Inferior parietal cortex (tissue), 1 donor: ENCODE results near the gene BEND3.
A peak's percentile ranks its signal among the peaks of the same experiment; 100 is the strongest.

ENCODE experiments used
- DNase-seq: peaks from one replicate; pipeline ENCODE4 v3.0.0-alpha.2; 2016; ENCODE audit errors: extremely low spot score

BEND3 gene

DNA sequence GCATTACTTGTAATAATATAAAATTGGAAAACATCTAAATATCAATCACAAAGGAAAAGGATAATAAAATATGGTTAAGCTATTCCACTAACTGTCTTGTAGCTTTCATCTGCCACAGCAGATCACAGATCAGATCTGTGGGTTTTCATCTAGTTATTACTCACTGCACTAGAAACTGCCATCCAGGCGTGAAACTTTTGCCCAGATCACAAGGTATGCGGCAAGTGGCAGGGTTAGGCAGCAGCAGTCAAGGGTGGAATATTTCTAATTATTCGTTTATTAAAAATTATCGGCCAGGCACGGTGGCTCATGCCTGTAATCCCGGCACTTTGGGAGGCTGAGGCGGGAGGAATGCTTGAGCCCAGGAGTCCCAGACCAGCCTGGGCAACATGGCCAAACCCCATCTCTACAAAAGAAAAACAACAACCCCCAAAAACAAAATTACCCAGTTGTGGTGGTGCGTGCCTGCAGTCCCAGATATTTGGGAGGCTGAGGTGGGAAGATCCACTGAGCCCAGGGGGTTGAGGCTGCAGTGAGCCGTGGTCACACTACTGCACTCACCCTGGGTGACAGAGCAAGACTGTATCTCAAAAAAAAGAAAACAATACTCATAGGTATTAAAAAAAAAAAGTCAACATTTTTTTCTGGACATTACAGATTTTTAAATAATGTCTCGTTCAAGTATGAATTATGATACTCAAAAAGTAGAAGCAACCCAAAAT is 32.1 kb downstream of the BEND3 start:
- no peak for DNase-seq

DNA sequence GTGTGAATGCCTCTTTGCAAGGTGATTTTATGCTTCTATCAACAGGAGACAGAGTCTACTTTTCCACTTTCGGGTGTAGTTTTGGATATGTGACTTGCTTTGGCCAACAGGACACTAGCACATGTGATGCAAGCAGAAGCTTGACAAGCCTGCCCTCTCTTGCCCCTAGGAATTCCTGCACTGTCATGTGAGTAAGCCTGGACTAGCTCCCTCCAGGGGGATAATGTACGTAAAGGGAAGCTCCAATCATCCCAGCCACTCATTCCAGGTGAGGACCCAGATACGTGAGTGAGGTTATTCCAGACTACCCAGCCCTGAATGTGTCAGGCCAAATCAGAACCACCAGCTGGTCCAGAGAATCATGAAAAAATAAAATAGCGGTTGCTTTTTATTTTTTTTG is 33.3 kb downstream of the BEND3 start:
- DNase-seq: no peak

DNA sequence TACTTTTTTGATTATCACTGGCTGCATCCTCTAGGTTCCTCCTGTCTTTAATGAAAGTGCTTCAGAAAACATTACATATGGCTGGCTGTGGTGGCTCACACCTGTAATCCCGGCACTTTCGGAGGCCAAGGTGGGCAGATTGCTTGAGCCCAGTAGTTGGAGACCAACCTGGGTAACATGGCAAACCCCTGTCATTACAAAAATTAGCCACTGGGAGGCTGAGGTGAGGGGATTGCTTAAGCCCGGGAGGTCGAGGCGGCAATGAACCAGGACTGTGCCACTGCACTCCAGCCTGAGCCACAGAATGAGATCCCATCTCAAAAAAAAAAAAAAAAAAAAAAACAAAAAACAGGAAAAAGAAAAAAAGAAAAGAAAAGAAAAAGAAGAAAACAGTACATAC is 35.3 kb downstream of the BEND3 start:
- DNase-seq: no peak

DNA sequence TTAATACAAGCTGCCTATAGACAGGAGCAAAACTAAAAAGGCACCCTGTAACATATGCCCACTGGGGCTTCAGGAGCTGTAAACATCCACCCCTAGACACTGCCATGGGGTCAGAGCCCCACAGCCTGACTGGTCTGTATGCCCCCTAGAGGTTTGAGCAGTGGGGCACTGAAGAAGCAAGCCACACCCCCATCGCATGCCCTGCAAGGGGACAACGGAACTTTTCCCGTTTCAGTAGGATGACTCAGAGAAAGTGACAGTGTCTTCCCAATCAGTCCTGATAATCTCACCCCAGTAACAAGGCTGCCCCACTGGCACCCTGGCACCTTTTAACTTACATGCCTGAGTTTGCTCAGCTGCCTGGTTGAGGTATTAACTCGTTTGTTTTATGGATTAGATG is 35.9 kb downstream of the BEND3 start:
- DNase-seq: no peak

DNA sequence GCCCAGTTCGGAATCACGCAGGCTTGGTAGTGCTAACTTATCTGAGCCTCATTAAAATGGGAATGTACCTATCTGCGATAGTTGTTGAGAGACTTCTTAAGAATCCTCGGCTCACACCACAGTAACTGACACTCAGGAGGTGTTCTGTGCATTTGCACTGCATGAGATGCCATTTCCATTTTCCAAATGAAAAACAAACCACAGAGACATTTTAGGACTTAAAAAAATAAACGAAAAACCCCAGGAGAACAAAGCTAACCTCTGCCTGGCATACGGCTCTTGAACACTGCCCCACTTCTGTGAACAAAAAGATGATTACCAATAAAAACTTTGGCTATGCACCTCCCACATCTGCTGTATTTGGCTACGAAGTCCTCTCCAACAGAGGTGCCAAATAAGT is 37.6 kb downstream of the BEND3 start:
- no peak for DNase-seq

DNA sequence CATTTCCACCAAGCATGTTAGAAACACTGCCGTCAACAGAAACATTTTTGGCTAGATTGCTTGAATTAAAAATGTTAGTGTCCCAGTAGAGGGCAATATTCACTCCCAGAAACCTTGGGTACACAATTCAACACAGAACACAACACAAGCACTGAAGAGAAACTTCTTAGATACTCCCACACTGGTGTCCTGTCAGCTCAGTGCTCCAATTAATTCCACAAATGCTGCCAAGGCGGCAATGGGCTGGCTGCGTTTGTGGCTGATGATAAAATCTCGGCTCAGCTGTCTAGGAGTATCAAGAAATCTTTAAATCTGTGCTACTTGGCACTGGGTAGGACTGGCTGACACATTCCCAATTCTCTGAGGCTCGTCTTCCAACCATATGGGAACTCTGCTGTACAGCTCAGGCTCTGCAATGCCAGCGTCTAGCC is 39.3 kb downstream of the BEND3 start:
- DNase-seq: peak; percentile 62

DNA sequence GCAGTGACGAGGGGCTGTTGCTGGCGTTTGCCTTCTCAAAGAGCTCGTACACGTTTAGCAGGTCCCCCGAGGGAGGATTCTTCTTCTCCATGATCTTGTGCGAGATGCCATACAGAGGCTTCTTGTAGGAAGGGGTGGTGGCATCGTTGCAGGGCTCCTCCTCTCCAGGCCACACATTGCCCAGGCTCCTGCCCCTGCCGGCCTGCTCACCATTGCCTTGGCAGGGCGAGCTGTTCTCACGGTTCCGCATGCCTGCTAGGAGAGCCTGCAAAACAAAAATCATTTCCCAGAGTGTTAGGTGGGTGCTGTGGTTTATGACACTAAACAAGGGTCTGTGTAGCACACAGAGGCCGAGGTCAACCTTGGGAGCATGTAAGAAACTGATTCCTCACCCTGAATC is 44.6 kb downstream of the BEND3 start:
- DNase-seq: no peak

DNA sequence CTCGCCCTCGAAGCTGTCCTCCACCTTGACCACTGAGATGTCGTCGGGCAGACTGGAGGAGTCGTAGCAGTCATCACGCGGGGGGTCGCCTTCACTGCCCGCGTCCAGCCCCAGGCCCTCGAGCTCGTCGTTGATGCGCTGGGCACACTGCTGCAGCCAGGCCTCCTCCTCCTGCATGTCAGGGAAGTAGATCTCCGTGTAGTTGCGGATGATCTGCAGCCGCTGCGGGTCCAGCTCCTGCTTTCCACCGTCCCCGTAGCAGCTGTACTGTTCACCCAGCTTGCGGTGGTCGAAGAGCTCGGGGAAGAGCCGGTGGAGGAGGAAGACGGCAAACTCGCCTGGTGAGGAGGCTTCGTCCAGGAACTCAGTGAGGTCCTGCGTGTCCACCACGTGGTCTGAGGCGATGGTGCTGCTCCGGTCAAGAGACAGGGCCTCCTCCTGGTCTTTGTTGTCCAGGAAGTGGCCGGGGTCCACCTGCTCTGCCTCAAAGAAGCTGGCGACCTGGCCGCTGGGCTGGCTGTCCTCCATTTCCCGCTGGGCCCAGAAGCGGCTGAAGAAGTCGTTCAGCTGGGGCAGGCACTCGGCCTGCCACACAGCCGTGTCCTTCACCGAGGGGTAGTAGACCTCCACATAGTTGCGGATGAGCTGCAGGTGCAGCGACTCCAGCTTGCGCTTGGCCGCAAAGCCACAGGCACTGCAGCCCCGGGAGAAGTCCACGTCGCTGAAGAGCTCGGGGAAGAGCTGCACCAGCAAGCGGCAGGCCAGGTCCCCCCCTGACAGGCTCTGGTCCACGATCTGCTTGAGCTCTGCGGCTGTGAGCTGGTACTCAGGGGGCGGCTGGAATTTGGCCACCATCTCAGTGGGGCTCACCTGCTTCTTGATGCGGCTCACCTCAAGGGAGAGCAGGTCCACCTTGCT is 45.4 kb downstream of the BEND3 start:
- DNase-seq: no peak

DNA sequence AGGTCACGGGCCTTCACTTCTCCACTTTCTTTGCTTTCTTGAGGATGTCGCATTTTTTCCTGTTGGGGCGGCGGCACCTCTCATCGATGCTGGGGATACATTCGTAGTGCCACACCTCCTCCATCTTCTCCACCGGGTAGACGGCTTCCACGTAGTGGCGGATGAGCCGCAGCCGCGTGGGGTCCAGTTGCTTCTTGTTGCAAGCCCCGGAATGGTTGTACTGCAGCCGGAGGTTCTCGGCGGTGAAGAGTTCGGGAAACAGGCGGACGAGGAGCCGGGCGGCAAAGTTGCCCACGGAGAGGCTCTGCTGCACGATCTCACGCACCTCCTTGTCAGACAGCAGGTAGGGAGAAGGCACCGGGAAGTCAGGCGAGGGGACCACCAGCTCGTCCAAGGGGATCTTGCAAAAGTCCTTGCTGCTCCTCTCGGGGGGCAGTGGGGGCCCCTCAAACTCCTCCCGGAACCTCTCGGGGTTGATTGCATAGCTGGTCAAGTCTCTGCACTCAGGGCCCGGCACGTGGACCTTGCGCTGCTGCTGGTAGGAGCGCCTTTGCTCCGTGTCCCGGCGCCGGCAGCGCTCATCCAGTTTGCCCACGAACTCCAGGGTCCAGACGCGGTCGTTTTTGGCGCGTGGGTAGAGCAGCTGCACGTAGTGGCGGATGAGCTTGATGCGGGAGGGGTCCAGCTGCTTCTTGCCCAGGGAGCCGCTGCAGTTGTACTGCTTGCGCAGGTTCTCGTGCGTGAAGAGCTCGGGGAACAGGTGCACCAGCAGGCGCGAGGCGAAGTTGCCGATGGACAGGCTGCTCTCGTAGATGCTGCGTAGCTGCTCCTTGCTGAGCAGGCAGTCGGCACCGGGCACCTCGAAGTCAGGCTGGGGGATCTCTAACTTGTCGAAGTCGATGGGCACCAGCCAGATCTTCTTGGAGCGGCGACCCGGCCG is 46.4 kb downstream of the BEND3 start:
- DNase-seq: no peak

DNA sequence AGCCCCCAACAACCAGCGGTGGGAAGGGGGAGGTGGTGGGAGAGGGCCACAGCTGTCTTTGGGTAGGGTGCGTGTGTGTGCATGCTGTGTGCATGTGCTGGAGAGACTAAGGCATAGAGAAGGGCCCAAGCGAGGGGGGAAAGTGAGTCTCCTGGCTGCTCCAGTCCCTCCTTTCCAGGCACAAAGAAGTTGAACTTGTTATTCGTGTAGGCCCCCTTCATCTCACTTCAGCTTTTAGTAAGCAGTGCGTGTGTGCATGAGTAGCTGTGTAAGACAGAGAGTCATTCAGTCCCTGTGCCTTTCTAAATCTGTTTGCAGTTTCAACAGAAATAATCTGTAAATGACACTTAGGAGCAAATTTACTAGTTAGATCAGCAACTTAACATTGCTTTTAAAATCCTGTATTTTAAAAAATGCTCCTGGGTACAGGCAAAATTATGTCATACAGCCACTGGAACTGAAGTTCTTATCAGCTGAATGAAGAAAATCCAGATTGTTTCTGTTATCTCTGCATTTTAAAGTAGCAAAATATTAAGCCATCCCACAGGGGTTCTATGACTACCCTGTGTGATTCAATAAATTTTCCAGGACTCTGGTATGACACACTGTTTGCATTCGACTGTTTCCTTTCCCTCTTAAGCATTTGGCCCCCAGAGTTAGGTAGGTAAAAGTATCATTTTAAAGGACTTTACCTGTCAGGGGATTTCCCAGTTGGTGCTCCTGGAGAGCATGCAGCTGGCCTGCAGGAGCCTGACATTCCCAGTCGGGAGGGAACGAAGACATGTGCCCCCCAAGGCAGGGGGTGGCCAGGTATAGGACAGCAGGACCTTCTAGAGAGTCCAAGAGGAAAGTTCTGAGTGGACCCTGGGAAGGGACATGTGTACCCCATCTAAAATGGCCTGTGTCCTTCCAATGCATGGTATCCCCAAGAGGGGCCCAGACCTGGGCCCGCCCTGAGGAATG is 48.3 kb downstream of the BEND3 start:
- DNase-seq: no peak

DNA sequence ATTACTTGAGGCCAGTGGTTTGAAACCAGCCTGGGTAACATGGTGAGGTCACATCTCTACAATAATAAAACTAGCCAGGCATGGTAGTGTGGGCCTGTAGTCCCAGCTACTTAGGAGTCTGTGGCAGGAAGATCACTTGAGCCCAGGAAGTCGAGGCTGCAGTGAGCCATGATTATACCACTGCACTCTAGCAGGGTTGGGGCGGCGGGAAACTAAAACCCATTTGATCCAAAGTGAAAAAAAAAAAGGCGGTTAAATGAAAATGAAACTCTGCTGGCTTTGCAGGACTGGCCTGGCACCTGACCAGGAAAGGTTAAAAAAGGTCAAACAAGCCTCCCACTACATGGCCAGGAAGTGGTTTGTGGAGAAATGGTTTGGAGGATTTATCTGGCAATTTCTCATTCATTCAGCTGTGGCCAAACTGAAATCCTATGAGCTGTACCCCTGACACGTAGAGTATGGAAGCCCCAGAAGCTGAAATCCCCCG is 50.7 kb downstream of the BEND3 start:
- DNase-seq: no peak

DNA sequence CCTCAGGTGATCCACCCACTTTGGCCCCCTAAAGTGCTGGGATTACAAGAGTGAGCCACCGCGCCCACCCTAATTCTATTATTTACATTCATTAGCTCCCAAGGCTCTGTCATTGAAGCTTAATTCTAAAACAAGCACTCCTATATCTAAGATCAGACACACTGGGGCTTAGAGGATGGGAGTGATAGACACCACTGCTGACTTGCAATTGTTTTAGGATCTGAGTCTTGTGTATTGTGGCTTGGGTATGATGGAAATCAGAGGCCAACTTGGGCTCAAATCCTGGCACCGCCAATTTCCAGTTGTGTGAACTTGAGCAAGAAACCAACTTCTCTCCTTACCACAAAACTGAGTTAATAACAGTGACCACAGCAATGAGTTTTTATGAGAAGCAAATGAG is 52.6 kb downstream of the BEND3 start:
- no peak for DNase-seq

DNA sequence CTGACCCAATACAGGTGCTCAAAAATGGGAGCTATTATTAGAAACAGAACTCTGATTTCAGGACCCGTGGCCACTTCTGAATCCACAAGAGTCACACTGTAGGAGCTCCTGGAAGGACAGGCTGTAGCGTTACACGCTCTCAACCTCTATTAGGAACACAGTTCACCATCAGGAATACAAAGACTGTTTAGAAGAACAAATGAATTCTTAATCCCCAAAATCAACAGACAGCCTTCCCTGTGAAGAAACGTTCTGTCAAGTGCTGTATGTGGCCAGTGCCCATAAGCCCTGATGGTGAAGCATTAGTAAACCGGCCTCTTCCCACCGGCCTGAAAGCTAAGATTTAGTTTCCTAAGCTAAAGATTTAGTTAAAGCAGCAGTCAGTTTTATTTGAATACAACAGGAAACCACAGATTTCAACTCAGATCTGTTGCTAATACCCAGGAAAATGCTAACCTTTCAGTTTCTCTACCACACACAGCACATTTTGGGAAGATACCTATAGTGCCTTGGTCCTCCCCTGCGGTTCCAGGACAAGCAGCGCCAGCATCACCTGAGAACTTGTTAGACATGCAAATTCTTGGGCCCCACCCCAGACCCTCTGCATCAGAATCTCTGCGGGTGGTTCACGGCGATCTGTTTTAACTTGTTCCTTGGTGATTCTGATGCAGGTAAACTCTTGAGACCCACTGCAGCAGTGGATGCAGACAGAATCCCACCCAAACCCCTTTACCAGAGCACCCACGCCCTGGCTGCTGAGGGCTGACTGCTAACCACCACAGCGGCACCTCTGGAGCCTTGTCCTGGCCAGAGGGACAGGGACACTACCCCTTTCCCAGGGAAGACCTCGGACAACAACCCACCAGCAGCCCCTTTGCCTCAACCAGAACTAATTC is 53.9 kb downstream of the BEND3 start:
- no peak for DNase-seq

DNA sequence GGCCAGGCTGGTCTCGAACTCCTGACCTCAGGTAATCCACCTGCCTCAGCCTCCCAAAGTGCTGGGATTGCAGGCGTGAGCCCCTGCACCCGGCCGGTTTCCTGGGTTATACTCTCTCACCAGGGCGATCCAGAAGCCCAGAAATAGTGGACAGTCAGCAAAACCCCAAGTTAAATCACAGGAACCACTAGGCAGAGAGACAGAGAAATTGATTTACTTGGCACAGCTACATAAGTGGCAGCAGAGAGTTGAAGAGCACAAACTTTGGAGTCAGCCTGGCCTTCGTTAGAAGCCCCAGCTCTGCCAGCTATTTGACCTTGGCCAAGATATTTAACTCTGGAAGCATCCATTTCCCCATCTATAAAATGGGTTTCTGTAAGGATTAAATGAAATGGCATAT is 54.6 kb downstream of the BEND3 start:
- DNase-seq: no peak

DNA sequence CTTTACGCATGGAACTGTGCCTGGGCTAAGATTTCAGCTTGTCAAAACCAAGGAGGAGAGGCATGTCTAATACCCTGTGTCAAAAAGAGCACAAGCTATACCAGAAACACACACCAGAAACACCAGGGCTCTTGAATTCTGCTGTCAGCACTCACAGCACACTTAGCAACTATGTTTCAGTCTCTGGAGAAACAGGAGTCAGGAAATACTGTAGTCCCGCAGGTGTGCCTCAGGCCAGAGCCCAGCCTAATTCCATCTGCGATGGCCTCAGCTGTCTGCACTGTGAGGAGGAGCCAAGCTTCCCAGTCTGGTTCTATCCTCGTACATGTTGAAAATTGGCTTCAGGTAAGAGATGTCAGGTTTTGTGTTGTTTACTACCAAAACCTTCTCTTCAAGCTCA is 55.7 kb downstream of the BEND3 start:
- no peak for DNase-seq

DNA sequence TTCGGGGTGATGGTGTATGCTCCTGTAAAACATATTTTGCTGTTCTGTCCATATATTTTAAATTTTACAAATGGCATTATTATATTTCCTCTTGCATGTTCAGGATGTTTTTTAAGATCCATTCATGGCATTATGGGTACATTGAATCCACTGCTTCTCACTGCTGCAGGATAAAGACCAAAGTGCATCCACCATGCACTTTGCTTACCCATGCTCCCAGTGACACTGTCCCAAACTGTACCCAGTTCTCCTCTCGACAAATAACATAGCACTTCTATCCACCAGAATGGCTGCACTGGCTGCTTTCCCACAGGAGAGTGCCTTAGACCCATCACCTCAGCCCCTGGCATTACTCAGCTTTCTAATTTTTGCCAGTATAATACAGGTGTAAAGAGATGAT is 57.6 kb downstream of the BEND3 start:
- DNase-seq: no peak

DNA sequence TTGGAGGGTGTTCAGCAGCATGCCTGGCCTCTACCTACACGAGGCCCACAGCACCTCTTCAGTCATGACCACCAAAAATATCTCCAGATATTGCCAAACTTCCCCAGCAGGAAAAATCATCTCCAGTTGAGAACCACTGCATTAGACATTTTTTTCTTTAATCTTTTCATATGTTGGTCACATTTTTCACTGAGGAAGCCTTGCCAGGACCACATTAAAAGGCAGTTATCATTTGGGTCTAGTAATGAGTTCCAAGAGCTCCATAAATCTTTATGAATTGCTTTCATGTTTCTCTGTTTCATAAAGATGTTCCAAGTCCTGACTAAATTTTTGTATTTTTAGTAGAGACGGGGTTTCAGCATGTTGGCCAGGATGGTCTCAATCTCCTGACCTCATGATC is 58.5 kb downstream of the BEND3 start:
- no peak for DNase-seq

DNA sequence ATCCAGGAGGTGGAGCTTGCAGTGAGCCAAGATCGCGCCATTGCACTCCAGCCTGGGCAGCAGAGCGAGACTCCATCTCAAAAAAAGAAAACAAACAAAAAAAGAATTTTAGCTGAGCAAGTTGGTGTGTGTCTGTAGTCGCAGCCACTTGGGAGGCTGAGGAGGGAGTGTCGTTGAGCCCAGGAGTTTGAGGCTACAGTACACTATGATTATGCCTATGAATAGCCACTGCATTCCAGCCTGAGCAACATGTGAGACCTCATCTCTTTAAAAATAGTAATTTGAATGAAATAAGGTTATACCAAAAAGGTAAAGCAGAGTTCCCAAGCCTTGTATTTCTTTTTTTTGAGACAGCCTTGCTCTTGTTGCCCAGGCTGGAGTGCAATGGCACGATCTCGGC is 67.5 kb downstream of the BEND3 start:
- no peak for DNase-seq

DNA sequence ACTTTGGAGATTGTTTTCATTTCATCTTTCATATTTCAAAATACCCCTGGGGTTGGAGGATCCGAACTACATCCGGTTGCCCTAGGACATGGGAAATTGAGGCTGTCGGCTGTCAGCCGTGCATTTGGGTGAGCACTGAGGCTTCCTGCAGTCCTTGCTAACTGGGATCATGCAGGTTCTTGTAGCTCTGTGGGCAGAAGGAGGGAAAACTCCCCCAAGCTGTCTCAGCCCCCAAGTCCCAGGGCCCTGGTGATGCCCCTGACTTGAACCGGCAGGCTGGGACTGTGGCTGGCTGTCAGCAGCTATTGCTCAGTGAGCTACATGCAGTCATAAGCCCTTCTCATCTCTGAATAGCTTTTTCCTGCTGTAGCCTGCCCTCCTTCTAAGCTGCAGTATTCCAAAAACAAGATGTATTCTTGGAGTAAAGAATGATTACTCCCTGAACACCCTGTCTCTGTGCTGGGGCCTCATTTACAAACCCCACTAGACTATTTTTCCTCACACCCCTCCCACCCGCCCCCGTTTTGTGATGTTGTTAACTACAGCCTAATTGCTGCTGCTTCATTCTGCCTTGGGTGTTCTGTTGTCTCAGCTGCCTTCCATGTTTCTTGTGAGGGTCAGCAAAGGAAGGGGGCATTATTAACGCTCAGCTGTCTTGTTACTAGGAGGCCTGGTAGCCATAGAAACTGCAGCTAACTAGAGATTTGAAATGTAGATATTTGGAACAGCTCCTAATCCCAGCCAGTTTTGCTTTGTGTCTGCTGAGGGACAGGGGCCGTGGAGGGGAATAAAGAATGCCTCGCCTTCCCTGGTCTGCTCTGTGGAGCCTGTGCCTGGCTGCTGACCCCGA is 69.3 kb downstream of the BEND3 start:
- peak; percentile 21 for DNase-seq
